Smooth muscle cell of the brain vasculature (primary cell): ENCODE results near the gene AZI2.

ENCODE experiments used
- DNase-seq: peaks from one replicate; pipeline ENCODE4 v3.0.0-alpha.2; 2012; ENCODE audit warnings: low read depth, low spot score

Gene AZI2

GRCh38 chr3:28300345-28300962 is 48.2 kb downstream of the AZI2 start:
- DNase-seq: no peak

- DNase-seq: no peak
These were observed 48.9 kb downstream of the AZI2 start for GRCh38 chr3:28299705-28300104.

GRCh38 chr3:28295898-28296490 is 52.6 kb downstream of the AZI2 start:
- no peak for DNase-seq

- no peak for DNase-seq
These were observed 53.8 kb downstream of the AZI2 start for GRCh38 chr3:28294667-28295413.

- no peak for DNase-seq
These were observed 56.0 kb downstream of the AZI2 start for GRCh38 chr3:28292622-28293021.

- no peak for DNase-seq
These were observed 57.0 kb downstream of the AZI2 start for GRCh38 chr3:28291577-28291976.

- no peak for DNase-seq
These were observed 57.7 kb downstream of the AZI2 start for GRCh38 chr3:28290863-28291300.

GRCh38 chr3:28287046-28287445 is 61.6 kb downstream of the AZI2 start:
- DNase-seq: no peak

GRCh38 chr3:28286595-28286994 is 62.0 kb downstream of the AZI2 start:
- no peak for DNase-seq

GRCh38 chr3:28280781-28281180 is 67.8 kb downstream of the AZI2 start:
- DNase-seq: no peak

GRCh38 chr3:28279770-28280169 is 68.9 kb downstream of the AZI2 start:
- DNase-seq: no peak

GRCh38 chr3:28278918-28279317 is 69.7 kb downstream of the AZI2 start:
- no peak for DNase-seq

- DNase-seq: no peak
These were observed 74.8 kb downstream of the AZI2 start for GRCh38 chr3:28273837-28274236.
